PC-3 (cell line): ENCODE results near the gene SKIDA1. TPM values are rescaled to one million over a fixed set of nuclear protein-coding genes. Genes with fewer than 3 reads are reported as not detected.
A peak's percentile ranks its signal among the peaks of the same experiment; 100 is the strongest.

ENCODE experiments used
- ATAC-seq: fragments of 200-7000 bp; cut with Tn5 transposase; 2 replicates; pipeline ENCODE4 v1.9.1; 2020; ENCODE audit warnings: mild to moderate bottlenecking, moderate library complexity
- BruUV-seq: library from RNA; stranded (reverse); fragments of 400-500 nt; replicated peaks from 2 replicates; lab custom pipeline; 2021; lab: Mats Ljungman, UMichigan
- CTCF ChIA-PET: fragments of 300-600 bp; sonication (Branson Sonifier 250); formaldehyde crosslinking; loops from one replicate; lab custom pipeline; 2022; ENCODE audit warnings: antibody characterized with exemption; lab: Charles Lee
- POLR2A ChIA-PET: fragments of 300-600 bp; sonication (Branson Sonifier 250); formaldehyde crosslinking; loops from one replicate; lab custom pipeline; 2022; ENCODE audit warnings: antibody characterized with exemption; ENCODE audit not compliant: unreplicated experiment; lab: Charles Lee
- DNase-seq: peaks from one replicate; pipeline ENCODE4 v3.0.0-alpha.2; 2015
- H2AFZ ChIP-seq: fragments of 300-600 bp; sonication (generic); 2 replicates; pipeline ENCODE4 v1.6.0; 2016; ENCODE audit warnings: antibody characterized with exemption, low read length
- H3F3A ChIP-seq: fragments of 300-600 bp; sonication (generic); one replicate; pipeline ENCODE4 v1.6.0; 2017; ENCODE audit warnings: antibody characterized with exemption, low read length, control low read depth, mild to moderate bottlenecking; ENCODE audit not compliant: unreplicated experiment
- H3K27ac ChIP-seq: fragments of 300-600 bp; sonication (generic); 2 replicates; pipeline ENCODE4 v1.5.1; 2016; ENCODE audit warnings: mild to moderate bottlenecking, low read length
- H3K27me3 ChIP-seq: fragments of 300-600 bp; sonication (generic); 2 replicates; pipeline ENCODE4 v1.6.1; 2016; ENCODE audit warnings: low read length, mixed read lengths
- H3K36me3 ChIP-seq: fragments of 300-600 bp; sonication (generic); 2 replicates; pipeline ENCODE4 v1.6.1; 2016; ENCODE audit warnings: low read depth, mixed run types, low read length, mixed read lengths
- H3K4me1 ChIP-seq: fragments of 300-600 bp; sonication (generic); 2 replicates; pipeline ENCODE4 v1.5.1; 2016; ENCODE audit warnings: low read length; ENCODE audit not compliant: insufficient read depth
- H3K4me2 ChIP-seq: fragments of 300-600 bp; sonication (generic); 2 replicates; pipeline ENCODE4 v1.6.0; 2016; ENCODE audit warnings: low read length
- H3K4me3 ChIP-seq: fragments of 300-600 bp; sonication (generic); 2 replicates; pipeline ENCODE4 v1.5.1; 2016; ENCODE audit warnings: mild to moderate bottlenecking, low read length, mixed read lengths
- H3K79me2 ChIP-seq: fragments of 300-600 bp; sonication (generic); 2 replicates; pipeline ENCODE4 v1.6.1; 2017; ENCODE audit warnings: low read length, mixed read lengths
- H3K9ac ChIP-seq: fragments of 300-600 bp; sonication (generic); 2 replicates; pipeline ENCODE4 v1.6.0; 2016; ENCODE audit warnings: mild to moderate bottlenecking, low read length
- H3K9me2 ChIP-seq: fragments of 300-600 bp; sonication (generic); replicated peaks from 2 replicates; pipeline ENCODE4 v1.6.1; 2016; ENCODE audit warnings: mixed run types, low read length, mixed read lengths
- H3K9me3 ChIP-seq: fragments of 300-600 bp; sonication (generic); 2 replicates; pipeline ENCODE4 v1.6.1; 2016; ENCODE audit warnings: low read length, mixed read lengths
- H4K20me1 ChIP-seq: fragments of 300-600 bp; sonication (generic); 2 replicates; pipeline ENCODE4 v1.6.1; 2016; ENCODE audit warnings: low read length, mixed read lengths
- CTCF ChIP-seq: fragments of 300-600 bp; sonication (generic); conservative IDR thresholded peaks from 2 replicates; pipeline ENCODE4 v1.5.1; 2017; ENCODE audit warnings: antibody characterized with exemption, low read depth, mild to moderate bottlenecking, low read length
- EZH2 ChIP-seq: fragments of 300-600 bp; sonication (generic); IDR thresholded peaks from one replicate; pipeline ENCODE4 v1.6.1; 2017; ENCODE audit warnings: antibody characterized with exemption, mild to moderate bottlenecking, low read length; ENCODE audit not compliant: unreplicated experiment
- EZH2phosphoT487 ChIP-seq: fragments of 300-600 bp; sonication (generic); IDR thresholded peaks from 2 replicates; pipeline ENCODE4 v1.6.1; 2018; ENCODE audit warnings: mild to moderate bottlenecking, antibody characterized with exemption, low read length, borderline replicate concordance
- intact Hi-C: fragments of 100-400 bp; cut with micrococcal nuclease; formaldehyde crosslinking; loops from 2 replicates; pipeline ENCODE4 v1.9.0; 2023
- total RNA-seq: library from RNA; depleted of rRNA; stranded (reverse); fragments of >200 nt; gene quantifications from 2 replicates; pipeline ENCODE4 v1.2.3, GENCODE V29; 2014

SKIDA1 gene
- total RNA-seq, 1 experiment from 2014 or later, result 0.26 TPM

DNA sequence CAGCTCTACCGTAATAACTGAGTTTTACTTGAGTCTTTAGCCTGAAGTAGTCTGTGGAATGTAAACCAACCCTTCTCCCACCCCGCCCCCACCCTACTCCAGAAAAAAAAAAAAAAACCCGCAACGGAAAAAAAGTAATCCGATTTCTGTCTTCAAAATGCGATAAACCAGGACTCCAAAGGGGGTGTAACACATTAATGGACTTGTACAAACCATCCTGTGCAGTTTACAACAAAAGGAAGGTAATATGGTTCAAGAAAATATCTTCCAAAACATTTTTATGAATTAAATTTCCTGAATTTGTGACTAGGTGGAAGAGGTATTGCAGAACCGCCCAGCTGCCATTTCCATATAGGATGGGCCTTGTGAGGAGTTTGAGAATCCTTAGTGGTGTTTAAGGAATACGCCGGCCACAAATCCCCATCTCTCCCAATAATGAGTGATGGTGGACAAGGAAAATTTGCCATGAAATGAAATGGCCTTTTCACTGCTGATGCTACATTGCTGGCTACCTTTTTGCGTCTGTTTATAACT is 10.6 kb downstream of the SKIDA1 start:
- H3K36me3 ChIP-seq, result no peaks in the 10 kb centered on the region
- no peaks in the 10 kb centered on the region for H3K9me2 ChIP-seq
- H3K27me3 ChIP-seq, result no peaks in the 10 kb centered on the region
- H3K27ac ChIP-seq, result no peak overlapping the region
- peaks cover 15% of the 10 kb centered on the region for H3K4me1 ChIP-seq
- CTCF ChIA-PET, result no interaction called here
- ATAC-seq, result no peak
- POLR2A ChIA-PET, result no interaction called here
- H3K9ac ChIP-seq, result no peak overlapping the region
- TF ChIP-seq EZH2, result no peak
- TF ChIP-seq EZH2phosphoT487, result no peak
- TF ChIP-seq CTCF, result no peak
- no peak overlapping the region for H3K4me3 ChIP-seq
- DNase-seq, result no peak
- no TSS peak for BruUV-seq
- intact Hi-C loops, result no loop called here
- no peaks in the 10 kb centered on the region for H3K9me3 ChIP-seq
- H3F3A ChIP-seq, result no peaks in the 10 kb centered on the region
- no peak overlapping the region for H3K4me2 ChIP-seq
- H3K79me2 ChIP-seq, result no peaks in the 10 kb centered on the region
- H4K20me1 ChIP-seq, result no peaks in the 10 kb centered on the region
- H2AFZ ChIP-seq, result peak overlapping the region; percentile 84

DNA sequence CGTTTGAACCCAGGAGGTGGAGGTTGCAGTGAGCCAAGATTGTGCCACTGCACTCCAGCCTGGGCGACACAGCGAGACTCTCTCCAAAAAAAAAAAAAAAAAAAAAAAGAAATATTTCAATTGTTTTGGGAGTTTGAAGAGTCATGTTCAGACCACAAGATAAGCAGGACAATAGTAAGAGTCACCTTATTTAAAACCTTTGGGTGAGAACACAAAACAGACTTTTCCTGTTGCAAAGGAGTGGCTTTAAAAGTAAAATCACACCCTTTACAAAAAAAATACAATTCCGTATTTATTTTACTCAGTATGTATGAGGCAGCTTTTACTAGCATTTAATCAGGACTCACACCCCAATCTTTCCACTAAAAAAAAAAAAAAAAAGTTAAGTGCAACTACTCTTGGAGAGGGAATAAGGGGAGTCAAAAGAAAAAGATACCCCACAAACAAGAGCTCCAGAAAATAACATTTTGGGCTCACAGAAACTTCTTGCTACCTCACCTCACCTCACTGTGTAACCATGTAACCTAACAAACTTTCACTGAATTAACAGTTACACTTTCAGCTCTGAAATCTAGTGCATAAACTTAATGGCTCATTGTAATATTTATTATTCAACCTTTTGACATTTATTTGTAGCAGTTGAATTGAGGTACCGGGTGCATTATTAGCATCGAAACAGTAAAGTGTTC is 11.2 kb downstream of the SKIDA1 start:
- TF ChIP-seq EZH2 (no peak), EZH2phosphoT487 (no peak), CTCF (no peak)
- Histone ChIP-seq H3K36me3 (no peaks in the 10 kb centered on the region), H4K20me1 (no peaks in the 10 kb centered on the region), H3F3A (no peaks in the 10 kb centered on the region), H3K27ac (no peak overlapping the region), H3K4me1 (peaks cover 9% of the 10 kb centered on the region), H3K9me3 (no peaks in the 10 kb centered on the region), H3K9me2 (no peaks in the 10 kb centered on the region), H3K79me2 (no peaks in the 10 kb centered on the region), H3K4me3 (no peak overlapping the region), H3K27me3 (no peaks in the 10 kb centered on the region), H3K9ac (no peak overlapping the region), H3K4me2 (no peak overlapping the region), H2AFZ (no peak overlapping the region)
- DNase-seq, result no peak
- intact Hi-C loops, result no loop called here
- no TSS peak for BruUV-seq
- ChIA-PET POLR2A (no interaction called here), CTCF (interaction anchor here (0.7 kb wide), 1 partner anchor 18 kb away, joined by 6 read pairs; no protein-coding TSS in a partner anchor)
- no peak for ATAC-seq

DNA sequence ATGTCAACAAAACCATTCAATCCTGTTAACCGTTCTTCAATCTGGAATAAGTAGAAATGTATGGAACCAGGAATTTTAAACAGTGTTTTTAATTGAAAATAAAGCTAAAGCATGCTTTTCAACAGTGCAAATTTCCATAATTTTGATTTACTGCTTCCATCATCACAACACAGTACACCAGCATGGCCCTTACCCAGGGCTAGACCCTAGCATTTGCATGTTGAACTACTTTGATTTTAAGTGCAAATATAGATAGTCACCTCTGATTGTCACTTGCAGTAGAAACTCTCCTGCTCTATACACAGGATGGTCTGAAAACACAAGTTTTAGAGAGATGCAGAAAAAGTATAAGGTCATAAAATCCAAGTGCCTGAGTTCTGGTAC is 12.1 kb downstream of the SKIDA1 start:
- Histone ChIP-seq H3F3A (no peaks in the 10 kb centered on the region), H3K79me2 (no peaks in the 10 kb centered on the region), H3K9me3 (no peaks in the 10 kb centered on the region), H3K36me3 (no peaks in the 10 kb centered on the region), H3K4me3 (no peak overlapping the region), H4K20me1 (no peaks in the 10 kb centered on the region), H2AFZ (no peak overlapping the region), H3K27me3 (no peaks in the 10 kb centered on the region), H3K9ac (no peak overlapping the region), H3K4me2 (no peak overlapping the region), H3K27ac (no peak overlapping the region), H3K4me1 (peaks cover 6% of the 10 kb centered on the region), H3K9me2 (no peaks in the 10 kb centered on the region)
- DNase-seq (no peak), ATAC-seq (no peak)
- no peak for TF ChIP-seq EZH2phosphoT487
- no peak for TF ChIP-seq EZH2
- no peak for TF ChIP-seq CTCF
- intact Hi-C loops, result no loop called here
- POLR2A ChIA-PET, result no interaction called here
- CTCF ChIA-PET, result no interaction called here
- no TSS peak for BruUV-seq
